SK-N-SH treated with all-trans-retinoic acid at 6 μM for 48 hours (cell line): ENCODE data around the gene CKLF.

Experiments used
- ATAC-seq: fragments of 200-7000 bp; cut with Tn5 transposase; 3 replicates; pipeline ENCODE4 v1.9.1; 2020; ENCODE audit warnings: mild to moderate bottlenecking, moderate library complexity
- ARNTL ChIP-seq: fragments of 450-650 bp; formaldehyde crosslinking; IDR thresholded peaks from 2 replicates; pipeline ENCODE4 v1.5.0; 2020; ENCODE audit warnings: low read depth, mild to moderate bottlenecking, moderate library complexity, borderline replicate concordance
- CREB5 ChIP-seq: fragments of 250-450 bp; sonication (Bioruptor Pico); IDR thresholded peaks from 2 replicates; pipeline ENCODE4 v1.5.1; 2020; ENCODE audit warnings: low read depth, mild to moderate bottlenecking, moderate library complexity
- CSDC2 ChIP-seq: fragments of 250-450 bp; sonication (Bioruptor Pico); IDR thresholded peaks from 2 replicates; pipeline ENCODE4 v1.5.0; 2020; ENCODE audit warnings: mild to moderate bottlenecking, moderate library complexity
- CSRNP3 ChIP-seq: fragments of 250-450 bp; sonication (Bioruptor Pico); IDR thresholded peaks from 2 replicates; pipeline ENCODE4 v1.5.1; 2021; ENCODE audit warnings: mild to moderate bottlenecking, moderate library complexity
- ESRRG ChIP-seq: fragments of 250-450 bp; sonication (Bioruptor Pico); IDR thresholded peaks from 2 replicates; pipeline ENCODE4 v1.6.1; 2021; ENCODE audit warnings: mild to moderate bottlenecking
- GLIS3 ChIP-seq: fragments of 250-450 bp; sonication (Bioruptor Pico); IDR thresholded peaks from 2 replicates; pipeline ENCODE4 v1.5.0; 2020; ENCODE audit warnings: mild to moderate bottlenecking, moderate library complexity
- OSR1 ChIP-seq: fragments of 250-450 bp; sonication (Bioruptor Pico); IDR thresholded peaks from 2 replicates; pipeline ENCODE4 v1.8.0; 2022; ENCODE audit warnings: moderate library complexity, mild to moderate bottlenecking, inconsistent platforms
- PATZ1 ChIP-seq: fragments of 250-450 bp; sonication (Bioruptor Pico); IDR thresholded peaks from 2 replicates; pipeline ENCODE4 v1.8.0; 2020; ENCODE audit warnings: mild to moderate bottlenecking, moderate library complexity, borderline replicate concordance
- POU6F1 ChIP-seq: fragments of 250-450 bp; sonication (Bioruptor Pico); IDR thresholded peaks from 2 replicates; pipeline ENCODE4 v1.8.0; 2021; ENCODE audit warnings: low read depth, mild to moderate bottlenecking, moderate library complexity, borderline replicate concordance
- PPARA ChIP-seq: fragments of 250-450 bp; sonication (Bioruptor Pico); IDR thresholded peaks from 2 replicates; pipeline ENCODE4 v1.5.0; 2020; ENCODE audit warnings: mild to moderate bottlenecking, borderline replicate concordance
- RARB ChIP-seq: fragments of 250-450 bp; sonication (Bioruptor Pico); IDR thresholded peaks from 2 replicates; pipeline ENCODE4 v1.8.0; 2021; ENCODE audit warnings: mild to moderate bottlenecking, moderate library complexity
- SNAI2 ChIP-seq: fragments of 250-450 bp; sonication (Bioruptor Pico); IDR thresholded peaks from 2 replicates; pipeline ENCODE4 v1.5.0; 2020; ENCODE audit warnings: mild to moderate bottlenecking, moderate library complexity
- TCF4 ChIP-seq: fragments of 250-450 bp; sonication (Bioruptor Pico); IDR thresholded peaks from 2 replicates; pipeline ENCODE4 v1.8.0; 2021; ENCODE audit warnings: mild to moderate bottlenecking, moderate library complexity, borderline replicate concordance
- TSHZ2 ChIP-seq: fragments of 250-450 bp; sonication (Bioruptor Pico); IDR thresholded peaks from 2 replicates; pipeline ENCODE4 v1.5.0; 2020; ENCODE audit warnings: mild to moderate bottlenecking, moderate library complexity
- ZC3H10 ChIP-seq: fragments of 250-450 bp; sonication (Bioruptor Pico); IDR thresholded peaks from 2 replicates; pipeline ENCODE4 v1.5.1; 2021; ENCODE audit warnings: mild to moderate bottlenecking, moderate library complexity
- ZFP3 ChIP-seq: fragments of 250-450 bp; sonication (Bioruptor Pico); IDR thresholded peaks from 2 replicates; pipeline ENCODE4 v1.5.0; 2020; ENCODE audit warnings: mild to moderate bottlenecking, moderate library complexity
- ZFP30 ChIP-seq: fragments of 450-650 bp; formaldehyde crosslinking; IDR thresholded peaks from 2 replicates; pipeline ENCODE4 v1.5.0; 2022; ENCODE audit warnings: mild to moderate bottlenecking, moderate library complexity
- ZNF565 ChIP-seq: fragments of 450-650 bp; formaldehyde crosslinking; conservative IDR thresholded peaks from 2 replicates; pipeline ENCODE4 v1.5.0; 2020; ENCODE audit warnings: low read depth, mild to moderate bottlenecking, moderate library complexity
- ZNF70 ChIP-seq: fragments of 450-650 bp; formaldehyde crosslinking; IDR thresholded peaks from 2 replicates; pipeline ENCODE4 v1.5.0; 2020; ENCODE audit warnings: mild to moderate bottlenecking, moderate library complexity
- ZNF8 ChIP-seq: fragments of 450-650 bp; formaldehyde crosslinking; IDR thresholded peaks from 2 replicates; pipeline ENCODE4 v1.5.0; 2020; ENCODE audit warnings: mild to moderate bottlenecking, moderate library complexity

Gene CKLF

GRCh38 chr16:66519482-66520373 lies 32.6 kb upstream of the CKLF start:
- no peak for ATAC-seq
- TF ChIP-seq ZNF565 (no peak), OSR1 (CRISPR knock-in tag) (no peak), TCF4 (CRISPR knock-in tag) (no peak), RARB (CRISPR knock-in tag) (no peak), ZNF70 (no peak), POU6F1 (no peak), CSDC2 (CRISPR knock-in tag) (no peak), ZFP3 (CRISPR knock-in tag) (no peak), TSHZ2 (CRISPR knock-in tag) (no peak), CREB5 (CRISPR knock-in tag) (no peak), ESRRG (CRISPR knock-in tag) (no peak), ARNTL (CRISPR knock-in tag) (no peak), CSRNP3 (CRISPR knock-in tag) (no peak), PPARA (CRISPR knock-in tag) (no peak), GLIS3 (CRISPR knock-in tag) (no peak), ZNF8 (CRISPR knock-in tag) (no peak), SNAI2 (no peak)

- no peak for ATAC-seq
- TF ChIP-seq ESRRG (CRISPR knock-in tag) = no peak
- no peak for TF ChIP-seq RARB (CRISPR knock-in tag)
- no peak for TF ChIP-seq CSRNP3 (CRISPR knock-in tag)
- no peak for TF ChIP-seq ZNF565
- TF ChIP-seq PATZ1 (CRISPR knock-in tag) = no peak
- no peak for TF ChIP-seq ZC3H10 (CRISPR knock-in tag)
- no peak for TF ChIP-seq TCF4 (CRISPR knock-in tag)
- no peak for TF ChIP-seq ZFP30 (CRISPR knock-in tag)
- TF ChIP-seq, all 23 proteins: peak for 0
Observed at GRCh38 chr16:66520406-66521170, 31.8 kb upstream of the CKLF start.
